Measurements from ENCODE around the gene FBXO40. TPM values are rescaled to one million over a fixed set of nuclear protein-coding genes. Genes with fewer than 3 reads are reported as not detected.

FBXO40 gene
- total and polyA plus RNA-seq, 4 donors = 0.06 to 0.10 (median 0.09) TPM; not detected in 1

DNA sequence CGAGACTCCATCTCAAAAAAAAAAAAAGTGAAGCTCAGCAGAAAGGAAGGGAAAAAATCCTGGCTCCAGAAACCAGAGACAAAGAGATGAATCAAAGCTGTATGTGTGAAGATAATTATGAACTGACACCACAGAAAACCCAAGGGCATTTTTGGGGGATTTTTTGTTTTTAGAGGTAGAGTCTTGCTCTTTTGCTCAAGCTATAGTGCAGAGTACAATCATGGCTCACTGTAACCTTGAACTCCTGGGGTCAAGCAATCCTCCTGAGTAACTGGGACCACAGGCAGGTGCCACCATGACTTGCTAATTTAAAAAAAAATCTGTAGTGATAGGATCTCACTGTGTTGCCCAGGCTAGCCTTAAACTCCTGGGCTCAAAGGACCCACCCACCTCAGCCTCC is 44.7 kb downstream of the FBXO40 start:
- Histone ChIP-seq H3K4me1 (ENCODE audit: control insufficient read depth, insufficient read depth, low read length) (no peaks in the 10 kb centered on the region), H3K4me3 (ENCODE audit: low read depth, low read length) (no peak overlapping the region), H3K27me3 (ENCODE audit: control insufficient read depth, insufficient read depth, low read length) (no peaks in the 10 kb centered on the region), H3K36me3 (ENCODE audit: control insufficient read depth, insufficient read depth, low read length) (no peaks in the 10 kb centered on the region), H3K9me3 (ENCODE audit: control insufficient read depth, insufficient read depth, low read length) (peaks cover 2% of the 10 kb centered on the region), H3K27ac (ENCODE audit: low read depth, low read length) (no peak overlapping the region)
- 86% methylated on average over 1 of the region's 1 CpG for WGBS (ENCODE audit: insufficient coverage)
- no peak for DNase-seq (ENCODE audit: low read depth in 4 of 6, low spot score in 6 of 6)

DNA sequence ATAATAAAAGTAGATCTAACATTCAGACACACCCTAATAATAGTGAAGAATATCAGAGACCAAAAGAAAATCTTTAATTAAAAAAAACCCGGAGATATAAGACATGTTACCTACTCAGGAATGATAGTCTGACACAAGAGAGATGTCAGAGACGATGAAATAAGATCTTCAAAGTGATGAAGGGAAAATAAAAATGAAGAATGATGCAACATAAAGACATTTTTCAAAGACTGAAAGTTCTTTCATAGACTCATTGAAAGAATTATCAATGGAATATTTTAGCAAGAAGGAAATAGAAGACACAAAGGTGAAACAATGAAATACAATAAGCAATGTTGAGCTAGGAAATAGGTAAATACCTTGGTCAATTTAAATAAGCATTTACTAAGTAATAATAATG is 47.9 kb downstream of the FBXO40 start:
- Histone ChIP-seq H3K36me3 (ENCODE audit: control insufficient read depth, insufficient read depth, low read length) (no peaks in the 10 kb centered on the region), H3K27me3 (ENCODE audit: control insufficient read depth, insufficient read depth, low read length) (no peaks in the 10 kb centered on the region), H3K4me3 (ENCODE audit: low read depth, low read length) (no peak overlapping the region), H3K9me3 (ENCODE audit: control insufficient read depth, insufficient read depth, low read length) (no peaks in the 10 kb centered on the region), H3K27ac (ENCODE audit: low read depth, low read length) (no peak overlapping the region), H3K4me1 (ENCODE audit: control insufficient read depth, insufficient read depth, low read length) (no peaks in the 10 kb centered on the region)
- DNase-seq (ENCODE audit: low read depth in 4 of 6, low spot score in 6 of 6) = no peak
- no CpG with 5 or more reads among the region's 2 CpGs for WGBS (ENCODE audit: insufficient coverage)

DNA sequence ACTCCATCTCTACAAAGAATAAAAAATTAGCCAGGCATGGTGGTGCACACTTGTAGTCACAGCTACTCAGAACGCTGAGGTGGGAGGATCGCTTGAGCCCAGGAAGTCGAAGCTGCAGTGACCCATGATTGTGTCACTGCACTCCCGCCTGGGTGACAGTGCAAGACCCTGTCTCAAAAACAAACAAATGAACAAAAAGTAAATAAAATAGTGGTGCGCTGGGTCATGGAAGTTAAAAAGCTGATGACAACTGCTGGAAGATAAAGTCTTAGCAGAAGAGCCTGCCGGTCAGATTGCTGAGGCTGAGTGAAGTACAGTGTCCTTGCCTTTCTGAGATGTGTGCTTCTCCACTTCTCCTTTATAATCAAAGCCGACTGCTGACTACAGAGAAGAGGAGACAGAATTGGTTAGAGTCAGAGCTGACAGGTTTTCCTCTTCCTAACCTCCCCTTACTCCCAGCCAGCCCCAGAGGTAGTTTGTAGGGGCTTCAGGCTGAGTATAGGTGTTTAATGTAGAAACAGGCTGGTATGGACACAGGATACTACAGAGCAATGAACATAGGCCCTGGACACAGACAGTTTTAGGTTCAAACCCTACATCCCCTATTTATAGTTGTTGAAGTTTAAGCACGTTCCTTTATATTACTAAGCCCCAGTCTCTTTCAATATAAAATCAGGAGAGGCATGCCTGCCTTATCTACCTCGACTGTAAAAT is 49.6 kb downstream of the FBXO40 start:
- 76% methylated on average over 3 of the region's 9 CpGs for WGBS (ENCODE audit: insufficient coverage)

DNA sequence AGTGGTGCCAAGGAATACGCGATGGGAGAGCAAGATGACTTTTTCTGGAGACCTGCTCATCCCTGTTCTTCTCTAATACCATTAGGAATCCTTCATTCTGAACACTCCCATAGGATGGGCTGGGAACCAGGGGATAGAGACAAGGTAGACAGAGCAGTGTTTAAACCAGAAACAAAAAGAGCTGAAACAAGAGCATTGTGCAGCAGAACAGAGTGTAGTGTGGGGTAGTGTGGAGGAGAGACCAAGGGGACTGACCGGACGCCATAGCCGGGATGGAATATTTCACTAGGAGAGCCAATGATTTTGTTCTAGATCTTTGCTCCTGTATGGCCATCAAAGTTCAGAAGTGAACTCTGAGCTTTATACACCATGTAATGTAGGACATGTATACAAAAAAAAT is 51.9 kb downstream of the FBXO40 start:
- Histone ChIP-seq H3K4me1 (ENCODE audit: control insufficient read depth, insufficient read depth, low read length) (no peaks in the 10 kb centered on the region), H3K36me3 (ENCODE audit: control insufficient read depth, insufficient read depth, low read length) (no peaks in the 10 kb centered on the region), H3K27ac (ENCODE audit: low read depth, low read length) (no peak overlapping the region), H3K4me3 (ENCODE audit: low read depth, low read length) (no peak overlapping the region), H3K27me3 (ENCODE audit: control insufficient read depth, insufficient read depth, low read length) (no peaks in the 10 kb centered on the region), H3K9me3 (ENCODE audit: control insufficient read depth, insufficient read depth, low read length) (no peaks in the 10 kb centered on the region)
- 100% methylated on average over 3 of the region's 5 CpGs for WGBS (ENCODE audit: insufficient coverage)
- no peak for DNase-seq (ENCODE audit: low read depth in 4 of 6, low spot score in 6 of 6)

More for the DNA sequence above, 49.6 kb downstream of the FBXO40 start:
- H3K27ac ChIP-seq (ENCODE audit: low read depth, low read length) = no peak overlapping the region
- no peak overlapping the region for H3K4me3 ChIP-seq (ENCODE audit: low read depth, low read length)
- no peaks in the 10 kb centered on the region for H3K27me3 ChIP-seq (ENCODE audit: control insufficient read depth, insufficient read depth, low read length)
- H3K36me3 ChIP-seq (ENCODE audit: control insufficient read depth, insufficient read depth, low read length) = no peaks in the 10 kb centered on the region
- no peaks in the 10 kb centered on the region for H3K4me1 ChIP-seq (ENCODE audit: control insufficient read depth, insufficient read depth, low read length)
- DNase-seq (ENCODE audit: low read depth in 4 of 6, low spot score in 6 of 6) = no peak
- H3K9me3 ChIP-seq (ENCODE audit: control insufficient read depth, insufficient read depth, low read length) = no peaks in the 10 kb centered on the region

DNA sequence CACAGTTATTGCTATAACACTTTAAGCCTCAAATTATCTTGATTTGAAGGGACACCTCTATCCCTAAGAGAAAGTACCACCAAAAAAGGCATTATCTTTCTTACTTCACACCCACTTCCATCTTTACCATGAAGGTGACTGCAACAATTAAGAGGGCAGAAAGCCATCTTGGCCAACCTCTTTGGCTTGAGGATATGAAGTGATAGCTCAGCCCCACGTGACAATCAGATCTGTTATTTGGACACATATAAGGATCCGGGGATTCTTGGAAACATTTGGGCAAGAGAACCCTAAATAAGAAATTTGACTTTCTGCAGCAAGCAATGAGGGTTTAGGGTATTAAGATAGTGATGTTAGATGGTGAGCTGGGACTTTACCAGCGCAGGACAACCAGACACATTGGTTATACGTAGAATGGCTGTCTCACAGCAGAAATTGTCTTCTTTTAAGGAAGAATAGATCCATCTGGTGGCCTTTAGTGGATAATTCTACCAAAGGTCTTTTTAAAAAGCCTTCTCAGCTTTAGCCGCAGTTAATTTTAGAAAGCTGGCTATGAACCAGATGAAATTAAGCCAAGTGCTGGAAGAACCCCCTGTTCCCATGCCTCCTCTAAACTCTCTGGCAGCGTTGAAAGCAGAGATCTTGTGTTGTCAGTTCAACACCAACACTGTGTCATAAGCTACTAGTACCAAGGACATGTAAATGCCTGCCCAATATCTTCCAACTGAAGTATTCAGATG is 55.2 kb downstream of the FBXO40 start:
- Histone ChIP-seq H3K4me3 (ENCODE audit: low read depth, low read length) (no peak overlapping the region), H3K4me1 (ENCODE audit: control insufficient read depth, insufficient read depth, low read length) (no peaks in the 10 kb centered on the region), H3K9me3 (ENCODE audit: control insufficient read depth, insufficient read depth, low read length) (no peaks in the 10 kb centered on the region), H3K36me3 (ENCODE audit: control insufficient read depth, insufficient read depth, low read length) (no peaks in the 10 kb centered on the region), H3K27me3 (ENCODE audit: control insufficient read depth, insufficient read depth, low read length) (no peaks in the 10 kb centered on the region), H3K27ac (ENCODE audit: low read depth, low read length) (no peak overlapping the region)
- 59% methylated on average over 3 of the region's 6 CpGs for WGBS (ENCODE audit: insufficient coverage)
- peak in 3 of 6 donors; percentile 11 to 66 (median 18) for DNase-seq (ENCODE audit: low read depth in 4 of 6, low spot score in 6 of 6)

DNA sequence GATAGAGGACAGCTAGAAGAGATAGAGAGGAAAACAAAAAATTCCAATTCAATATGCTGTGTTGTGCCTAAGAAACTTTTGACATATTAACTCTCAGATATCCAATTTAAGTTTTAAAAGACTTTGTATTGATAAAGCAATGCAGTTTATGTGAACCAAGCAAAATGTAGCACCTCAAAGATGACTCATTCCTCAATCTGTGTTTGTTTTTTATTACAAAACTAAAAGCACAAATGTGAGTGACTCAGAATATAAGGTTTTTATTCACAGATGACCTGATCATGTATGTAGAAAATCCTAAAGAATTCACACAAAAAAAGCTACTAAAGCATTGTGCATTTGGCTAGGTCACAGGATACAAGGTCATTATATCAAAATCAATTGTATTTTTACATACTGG is 56.5 kb downstream of the FBXO40 start:
- Histone ChIP-seq H3K27ac (ENCODE audit: low read depth, low read length) (no peak overlapping the region), H3K36me3 (ENCODE audit: control insufficient read depth, insufficient read depth, low read length) (no peaks in the 10 kb centered on the region), H3K4me3 (ENCODE audit: low read depth, low read length) (no peak overlapping the region)

DNA sequence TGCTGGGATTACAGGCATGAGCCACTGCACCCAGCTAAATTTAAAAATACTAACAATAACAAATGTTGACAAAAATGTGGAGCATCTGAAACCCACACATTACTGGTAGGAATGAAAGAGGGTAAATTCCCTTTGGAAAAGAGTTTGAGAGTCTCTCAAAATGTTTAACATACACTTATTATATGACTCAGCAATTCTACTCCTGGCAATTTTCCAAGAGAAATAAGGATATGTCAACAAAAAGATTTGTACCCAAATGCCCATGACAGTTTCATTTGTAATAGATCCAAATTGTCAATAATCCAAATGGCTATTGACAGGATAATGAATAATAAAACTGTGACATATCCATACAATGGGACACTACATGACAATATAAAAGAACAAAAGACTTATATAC is 58.5 kb downstream of the FBXO40 start:
- H3K4me3 ChIP-seq (ENCODE audit: low read depth, low read length) = no peak overlapping the region
- no peak for DNase-seq (ENCODE audit: low read depth in 4 of 6, low spot score in 6 of 6)
- no peaks in the 10 kb centered on the region for H3K36me3 ChIP-seq (ENCODE audit: control insufficient read depth, insufficient read depth, low read length)
- H3K9me3 ChIP-seq (ENCODE audit: control insufficient read depth, insufficient read depth, low read length) = no peaks in the 10 kb centered on the region
- no peak overlapping the region for H3K27ac ChIP-seq (ENCODE audit: low read depth, low read length)
- H3K27me3 ChIP-seq (ENCODE audit: control insufficient read depth, insufficient read depth, low read length) = no peaks in the 10 kb centered on the region
- no peaks in the 10 kb centered on the region for H3K4me1 ChIP-seq (ENCODE audit: control insufficient read depth, insufficient read depth, low read length)

More for the DNA sequence above, 56.5 kb downstream of the FBXO40 start:
- DNase-seq (ENCODE audit: low read depth in 4 of 6, low spot score in 6 of 6) = no peak
- no peaks in the 10 kb centered on the region for H3K9me3 ChIP-seq (ENCODE audit: control insufficient read depth, insufficient read depth, low read length)
- no peaks in the 10 kb centered on the region for H3K27me3 ChIP-seq (ENCODE audit: control insufficient read depth, insufficient read depth, low read length)
- H3K4me1 ChIP-seq (ENCODE audit: control insufficient read depth, insufficient read depth, low read length) = no peaks in the 10 kb centered on the region

DNA sequence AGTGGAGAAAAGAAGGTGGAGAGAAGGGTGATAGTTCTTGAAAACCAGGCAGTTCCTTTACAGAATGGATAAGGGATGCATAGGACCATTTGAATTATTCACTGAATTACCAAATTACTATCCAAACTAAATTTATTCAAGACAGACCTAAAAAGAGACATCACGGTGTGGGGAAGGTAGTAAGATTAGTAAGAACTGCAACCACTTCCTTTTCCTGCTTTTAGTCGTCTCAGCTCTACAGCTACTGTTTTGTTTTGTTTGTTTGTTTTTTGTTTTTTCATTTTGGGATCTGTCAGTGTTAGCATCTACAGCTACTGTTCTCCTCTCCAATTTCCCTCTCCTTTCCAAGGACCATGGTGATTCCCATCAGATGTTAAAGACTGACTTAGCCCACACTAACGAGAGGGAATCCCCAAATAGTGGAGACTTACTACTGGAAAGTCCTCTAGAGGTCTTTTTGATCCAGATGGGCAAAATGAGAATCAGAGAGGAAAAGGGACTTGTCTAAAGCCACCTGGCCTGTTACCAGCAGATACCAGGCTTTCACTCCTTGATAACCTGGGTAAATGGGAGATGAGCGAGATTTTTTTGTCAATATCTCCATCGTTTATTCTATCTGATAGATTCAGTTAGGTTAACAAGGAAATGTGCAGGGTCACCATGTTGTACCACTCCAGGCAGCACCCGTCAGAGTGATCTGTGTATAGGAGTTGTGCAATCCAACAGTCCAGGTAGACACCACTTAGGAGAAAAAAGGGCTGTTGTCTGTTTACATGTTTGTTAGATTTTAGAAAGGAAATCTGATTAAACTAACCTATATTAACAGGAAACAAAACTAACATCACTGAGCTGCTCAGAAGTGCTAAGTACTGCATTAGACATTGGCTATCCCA is 61.6 kb downstream of the FBXO40 start:
- no peaks in the 10 kb centered on the region for H3K36me3 ChIP-seq (ENCODE audit: control insufficient read depth, insufficient read depth, low read length)
- no peak overlapping the region for H3K4me3 ChIP-seq (ENCODE audit: low read depth, low read length)
- H3K27me3 ChIP-seq (ENCODE audit: control insufficient read depth, insufficient read depth, low read length) = no peaks in the 10 kb centered on the region
- no peaks in the 10 kb centered on the region for H3K4me1 ChIP-seq (ENCODE audit: control insufficient read depth, insufficient read depth, low read length)
- no peaks in the 10 kb centered on the region for H3K9me3 ChIP-seq (ENCODE audit: control insufficient read depth, insufficient read depth, low read length)
- no peak for DNase-seq (ENCODE audit: low read depth in 4 of 6, low spot score in 6 of 6)
- no peak overlapping the region for H3K27ac ChIP-seq (ENCODE audit: low read depth, low read length)
- 100% methylated on average over 1 of the region's 6 CpGs for WGBS (ENCODE audit: insufficient coverage)

DNA sequence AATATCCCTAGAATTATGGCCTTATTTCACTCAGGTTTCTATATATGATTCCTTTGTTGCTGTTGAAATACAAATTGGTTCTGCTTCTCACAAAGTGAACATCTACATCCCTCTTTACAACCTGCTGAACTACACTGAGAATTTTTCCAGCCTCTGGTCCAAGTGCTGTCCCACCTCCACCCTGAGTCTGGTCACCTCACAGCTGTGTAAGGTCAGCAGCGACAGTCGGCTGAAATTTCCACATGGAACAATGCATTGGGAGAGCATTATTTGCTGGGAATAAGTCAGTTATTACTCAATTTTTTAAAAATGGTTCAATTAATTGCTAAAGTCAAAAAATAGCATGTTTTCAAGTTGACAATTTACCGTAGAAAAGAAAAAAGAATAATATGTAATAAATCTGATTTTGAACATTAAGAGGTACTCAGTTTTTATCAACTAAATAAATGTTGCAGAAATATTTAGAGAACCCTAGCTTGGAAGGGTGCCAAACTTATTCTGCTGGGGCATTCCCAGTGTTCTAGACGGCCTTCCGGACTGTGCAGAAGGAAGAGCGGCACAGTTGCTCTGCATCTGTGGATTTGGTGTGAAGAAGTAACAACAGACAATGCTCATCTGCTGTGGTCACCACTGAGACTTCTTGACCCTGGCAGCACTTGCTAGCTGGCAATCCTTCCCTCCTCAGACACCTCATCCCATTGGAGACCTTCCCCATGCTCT is 65.7 kb downstream of the FBXO40 start:
- WGBS (ENCODE audit: insufficient coverage) = 71% methylated on average over 2 of the region's 6 CpGs
- Histone ChIP-seq H3K36me3 (ENCODE audit: control insufficient read depth, insufficient read depth, low read length) (peaks cover 3% of the 10 kb centered on the region), H3K4me1 (ENCODE audit: control insufficient read depth, insufficient read depth, low read length) (no peaks in the 10 kb centered on the region), H3K27ac (ENCODE audit: low read depth, low read length) (no peak overlapping the region), H3K4me3 (ENCODE audit: low read depth, low read length) (no peak overlapping the region), H3K27me3 (ENCODE audit: control insufficient read depth, insufficient read depth, low read length) (no peaks in the 10 kb centered on the region), H3K9me3 (ENCODE audit: control insufficient read depth, insufficient read depth, low read length) (no peaks in the 10 kb centered on the region)
- no peak for DNase-seq (ENCODE audit: low read depth in 4 of 6, low spot score in 6 of 6)

Data from spinal cord (tissue), 10 donors.